IMR-90 (cell line): ENCODE measurements around the gene HMCES. TPM values are rescaled to one million over a fixed set of nuclear protein-coding genes. Genes with fewer than 3 reads are reported as not detected.

Experiments used
- ATAC-seq: fragments of 200-7000 bp; cut with Tn5 transposase; 2 replicates; pipeline ENCODE4 v1.9.1; 2020; ENCODE audit warnings: low read depth, mild to moderate bottlenecking, moderate library complexity
- BruUV-seq: library from RNA; stranded (reverse); fragments of 400-500 nt; replicated peaks from 2 replicates; lab custom pipeline; 2021; lab: Mats Ljungman, UMichigan
- CTCF ChIA-PET: fragments of 300-600 bp; formaldehyde crosslinking; extraction: SDS; loops from one replicate; lab custom pipeline; 2021; ENCODE audit warnings: antibody characterized with exemption; lab: Yijun Ruan, JAX
- POLR2A ChIA-PET: fragments of 300-600 bp; sonication (Branson Sonifier 250); formaldehyde crosslinking; loops from one replicate; lab custom pipeline; 2022; ENCODE audit warnings: antibody characterized with exemption; ENCODE audit not compliant: unreplicated experiment; lab: Charles Lee
- DNase-seq: peaks from one replicate; pipeline ENCODE4 v3.0.0; 2013
- H2AFZ ChIP-seq: replicated peaks from 2 replicates; pipeline ENCODE3; 2013; ENCODE audit warnings: low read length, mild to moderate bottlenecking; ENCODE audit not compliant: poor library complexity
- H2AK5ac ChIP-seq: 2 replicates; pipeline ENCODE4 v1.6.1; 2013; ENCODE audit warnings: low read depth, low read length, inconsistent platforms
- H2AK9ac ChIP-seq: replicated peaks from 2 replicates; pipeline ENCODE3; 2013; ENCODE audit warnings: mild to moderate bottlenecking, low read depth, low read length, moderate library complexity; ENCODE audit not compliant: poor library complexity
- H2BK120ac ChIP-seq: 2 replicates; pipeline ENCODE4 v1.6.1; 2013; ENCODE audit warnings: low read depth, low read length, inconsistent platforms
- H2BK15ac ChIP-seq: 3 replicates; pipeline ENCODE4 v1.6.1; 2013; ENCODE audit warnings: low read depth, low read length, inconsistent platforms
- H2BK20ac ChIP-seq: 2 replicates; pipeline ENCODE4 v1.6.1; 2013; ENCODE audit warnings: low read depth, mild to moderate bottlenecking, inconsistent platforms, low read length, moderate library complexity
- H2BK5ac ChIP-seq: 2 replicates; pipeline ENCODE4 v1.6.1; 2013; ENCODE audit warnings: mild to moderate bottlenecking, low read depth, low read length, inconsistent platforms; ENCODE audit not compliant: poor library complexity, severe bottlenecking
- H3K14ac ChIP-seq: replicated peaks from 2 replicates; pipeline ENCODE4 v1.6.1; 2013; ENCODE audit warnings: low read depth, low read length, inconsistent platforms
- H3K18ac ChIP-seq: 2 replicates; pipeline ENCODE4 v1.6.1; 2013; ENCODE audit warnings: low read depth, low read length, control low read depth
- H3K23ac ChIP-seq: 2 replicates; pipeline ENCODE4 v1.6.1; 2013; ENCODE audit warnings: low read depth, low read length, inconsistent platforms
- H3K27ac ChIP-seq: 2 replicates; pipeline ENCODE4 v1.5.1; 2013; ENCODE audit warnings: mild to moderate bottlenecking, control low read depth, low read length; ENCODE audit not compliant: insufficient read depth
- H3K27me3 ChIP-seq: 2 replicates; pipeline ENCODE4 v1.6.1; 2013; ENCODE audit warnings: low read length; ENCODE audit not compliant: control insufficient read depth, insufficient read depth
- H3K36me3 ChIP-seq: 2 replicates; pipeline ENCODE4 v1.6.1; 2013; ENCODE audit warnings: low read length, mixed read lengths; ENCODE audit not compliant: control insufficient read depth, insufficient read depth
- H3K4ac ChIP-seq: 2 replicates; pipeline ENCODE4 v1.6.1; 2013; ENCODE audit warnings: low read depth, low read length, inconsistent platforms
- H3K4me1 ChIP-seq: 2 replicates; pipeline ENCODE4 v1.6.1; 2013; ENCODE audit warnings: low read length, mixed read lengths; ENCODE audit not compliant: control insufficient read depth, insufficient read depth
- H3K4me2 ChIP-seq: 2 replicates; pipeline ENCODE4 v1.6.1; 2013; ENCODE audit warnings: low read depth, mild to moderate bottlenecking, control low read depth, low read length, moderate library complexity
- H3K4me3 ChIP-seq: 2 replicates; pipeline ENCODE4 v1.5.1; 2013; ENCODE audit warnings: low read depth, mild to moderate bottlenecking, control low read depth, low read length, moderate library complexity; ENCODE audit not compliant: insufficient read depth
- H3K56ac ChIP-seq: 2 replicates; pipeline ENCODE4 v1.6.1; 2013; ENCODE audit warnings: low read length, inconsistent platforms; ENCODE audit not compliant: insufficient read depth; ENCODE audit errors: extremely low read depth
- H3K79me1 ChIP-seq, 2 experiments: 2 replicates each; pipeline ENCODE4 v1.6.1; 2013; ENCODE audit warnings: low read length in 2 of 2, inconsistent platforms in 1 of 2, low read depth in 1 of 2
- H3K9ac ChIP-seq: 2 replicates; pipeline ENCODE4 v1.6.1; 2013; ENCODE audit warnings: low read depth, low read length, control low read depth
- H3K9me1 ChIP-seq: 2 replicates; pipeline ENCODE4 v1.6.1; 2013; ENCODE audit warnings: low read length, inconsistent platforms; ENCODE audit not compliant: insufficient read depth
- H3K9me3 ChIP-seq: 2 replicates; pipeline ENCODE4 v1.6.1; 2013; ENCODE audit warnings: low read length; ENCODE audit not compliant: control insufficient read depth, insufficient read depth
- H4K20me1 ChIP-seq: 2 replicates; pipeline ENCODE4 v1.6.1; 2013; ENCODE audit warnings: low read length, inconsistent platforms; ENCODE audit not compliant: insufficient read depth
- H4K5ac ChIP-seq: 2 replicates; pipeline ENCODE4 v1.6.1; 2013; ENCODE audit warnings: mild to moderate bottlenecking, low read depth, low read length, control low read depth
- H4K8ac ChIP-seq, 2 experiments: 2 replicates each; pipeline ENCODE4 v1.6.1; 2013; ENCODE audit warnings: low read depth in 2 of 2, low read length in 2 of 2, control low read depth in 1 of 2, inconsistent platforms in 1 of 2
- H4K91ac ChIP-seq: 2 replicates; pipeline ENCODE4 v1.6.1; 2013; ENCODE audit warnings: low read depth, low read length, inconsistent platforms; ENCODE audit not compliant: insufficient read depth
- BHLHE40 ChIP-seq: fragments of 150-350 bp; IDR thresholded peaks from 2 replicates; pipeline ENCODE4 v1.6.1; 2016; ENCODE audit warnings: mild to moderate bottlenecking, low read depth, low read length
- CEBPB ChIP-seq: IDR thresholded peaks from 2 replicates; pipeline ENCODE4 v1.6.1; 2012; ENCODE audit warnings: low read depth, low read length, improper control_type of control experiment
- CHD1 ChIP-seq: IDR thresholded peaks from 2 replicates; pipeline ENCODE4 v1.6.1; 2012; ENCODE audit warnings: low read depth, low read length, improper control_type of control experiment
- CTCF ChIP-seq: conservative IDR thresholded peaks from 2 replicates; pipeline ENCODE4 v1.5.1; 2012; ENCODE audit warnings: mild to moderate bottlenecking, low read depth, low read length, improper control_type of control experiment
- ELK1 ChIP-seq: fragments of 150-350 bp; IDR thresholded peaks from 2 replicates; pipeline ENCODE4 v1.6.1; 2016; ENCODE audit warnings: low read depth, mild to moderate bottlenecking, low read length, moderate library complexity, borderline replicate concordance
- FOS ChIP-seq: fragments of 150-350 bp; IDR thresholded peaks from 2 replicates; pipeline ENCODE4 v1.6.1; 2016; ENCODE audit warnings: low read depth, low read length
- MAFK ChIP-seq: IDR thresholded peaks from 2 replicates; pipeline ENCODE4 v1.6.1; 2012; ENCODE audit warnings: low read depth, low read length, improper control_type of control experiment
- MAZ ChIP-seq: IDR thresholded peaks from 2 replicates; pipeline ENCODE4 v1.6.1; 2012; ENCODE audit warnings: low read depth, mild to moderate bottlenecking, low read length, improper control_type of control experiment, moderate library complexity, borderline replicate concordance
- MXI1 ChIP-seq: IDR thresholded peaks from 2 replicates; pipeline ENCODE4 v1.6.1; 2012; ENCODE audit warnings: low read depth, mild to moderate bottlenecking, low read length, moderate library complexity, borderline replicate concordance
- NFE2L2 ChIP-seq: fragments of 150-350 bp; IDR thresholded peaks from 2 replicates; pipeline ENCODE4 v1.6.1; 2016; ENCODE audit warnings: low read depth, mild to moderate bottlenecking, low read length
- POLR2A ChIP-seq: IDR thresholded peaks from 2 replicates; pipeline ENCODE4 v1.6.1; 2012; ENCODE audit warnings: mild to moderate bottlenecking, low read depth, low read length
- RAD21 ChIP-seq: IDR thresholded peaks from 2 replicates; pipeline ENCODE4 v1.6.1; 2012; ENCODE audit warnings: low read length, improper control_type of control experiment
- RCOR1 ChIP-seq: IDR thresholded peaks from 2 replicates; pipeline ENCODE4 v1.6.1; 2012; ENCODE audit warnings: mild to moderate bottlenecking, low read length, improper control_type of control experiment; ENCODE audit not compliant: insufficient replicate concordance
- RFX5 ChIP-seq: IDR thresholded peaks from 2 replicates; pipeline ENCODE4 v1.8.0; 2012; ENCODE audit warnings: low read depth, mild to moderate bottlenecking, low read length, moderate library complexity
- SMC3 ChIP-seq: fragments of 150-350 bp; IDR thresholded peaks from 2 replicates; pipeline ENCODE4 v1.6.1; 2016; ENCODE audit warnings: low read depth, mild to moderate bottlenecking, antibody characterized with exemption, low read length, moderate library complexity
- dilution Hi-C: fragments of 300-500 bp; cut with HindIII; formaldehyde crosslinking; loops from one replicate; pipeline ENCODE4 v1.14.3; 2018; ENCODE audit warnings: low sequenced_read_pairs; ENCODE audit not compliant: unreplicated experiment
- in situ Hi-C: fragments of 300-500 bp; cut with MboI; formaldehyde crosslinking; loops from 3 replicates; pipeline ENCODE4 v1.14.3; 2019; ENCODE audit warnings: low sequenced_read_pairs, inconsistent platforms, mixed read lengths
- intact Hi-C: fragments of 100-400 bp; cut with micrococcal nuclease; formaldehyde crosslinking; loops from 2 replicates; pipeline ENCODE4 v1.10.0; 2022
- polyA plus RNA-seq, 3 experiments: library from polyadenylated mRNA; depleted of rRNA; stranded (reverse); fragments of >200 nt; gene quantifications; 2 replicates each; pipeline ENCODE4 v1.2.3, GENCODE V29; 2012; ENCODE audit warnings: low replicate concordance in 1 of 3
- total RNA-seq: library from RNA; depleted of rRNA; stranded (reverse); fragments of >200 nt; gene quantifications from 2 replicates; pipeline ENCODE4 v1.2.3, GENCODE V29; 2012

The HMCES gene
- total and polyA plus RNA-seq, 2 of the 4 experiments (the other 2 are of a cell fraction): 26.0 to 30.5 TPM

- POLR2A ChIA-PET: no interaction called here
- Histone ChIP-seq H3K9ac (no peak overlapping the region), H4K8ac (no peak overlapping the region), H3K4ac (no peak overlapping the region), H3K27ac (no peak overlapping the region), H2AFZ (no peak overlapping the region), H3K14ac (no peak overlapping the region), H2AK9ac (no peak overlapping the region), H3K79me1 (peaks cover 0 to 35% of the 10 kb centered on the region in 2 experiments; a peak in 3 of 4 replicates), H2AK5ac (no peak overlapping the region), H2BK15ac (no peak overlapping the region), H3K9me1 (peaks cover 21% of the 10 kb centered on the region), H2BK5ac (no peak overlapping the region), H3K27me3 (no peaks in the 10 kb centered on the region), H3K36me3 (no peaks in the 10 kb centered on the region), H3K4me3 (no peak overlapping the region), H4K20me1 (peaks cover 8% of the 10 kb centered on the region; the same call in 1 of the 2 replicates), H2BK120ac (no peak overlapping the region), H3K9me3 (no peaks in the 10 kb centered on the region), H4K91ac (no peak overlapping the region), H4K5ac (no peak overlapping the region), H3K4me1 (peaks cover 6% of the 10 kb centered on the region; the same call in 1 of the 2 replicates), H2BK20ac (no peak overlapping the region), H3K4me2 (no peak overlapping the region), H3K56ac (no peak overlapping the region), H3K23ac (no peak overlapping the region), H3K18ac (no peak overlapping the region)
- DNase-seq: no peak
- no peak for ATAC-seq
- dilution Hi-C loops (no loop called here), intact Hi-C loops (no loop called here), in situ Hi-C loops (no loop called here)
- TF ChIP-seq RCOR1 (no peak), BHLHE40 (no peak), NFE2L2 (no peak), RAD21 (no peak), CHD1 (no peak), CTCF (no peak), CEBPB (no peak), FOS (no peak), POLR2A (no peak), RFX5 (no peak), ELK1 (no peak), MAFK (no peak), SMC3 (no peak), MXI1 (no peak), MAZ (no peak)
- BruUV-seq: no TSS peak
- CTCF ChIA-PET: interaction anchor here (0.5 kb wide), 1 partner anchor 494 kb away, joined by 3 read pairs; no protein-coding TSS in a partner anchor
Observed at GRCh38 chr3:129313415-129313664, 34.7 kb downstream of the HMCES start.
